Measurements from ENCODE around the gene CRY2.

CRY2 gene

GRCh38 chr11:45921561-45922424, 74.5 kb downstream of the CRY2 start:
- DNase-seq (ENCODE audit: insufficient read length, low spot score) (peak; percentile 76), FAIRE-seq (no peak)
- no peak for TF ChIP-seq CTCF (IDR thresholded peaks at IDR 0.05; ENCODE audit: insufficient read depth, missing control alignments)

- TF ChIP-seq CTCF (IDR thresholded peaks at IDR 0.05; ENCODE audit: insufficient read depth, missing control alignments), result no peak
- FAIRE-seq, result no peak
- peak; percentile 66 for DNase-seq (ENCODE audit: insufficient read length, low spot score)
These were observed 75.3 kb downstream of the CRY2 start, which contains the start of gene LARGE2 for GRCh38 chr11:45922425-45923082. LARGE2 (plus strand) TSS chr11:45922656; CDS start chr11:45922883, 227 bp downstream.

DNA sequence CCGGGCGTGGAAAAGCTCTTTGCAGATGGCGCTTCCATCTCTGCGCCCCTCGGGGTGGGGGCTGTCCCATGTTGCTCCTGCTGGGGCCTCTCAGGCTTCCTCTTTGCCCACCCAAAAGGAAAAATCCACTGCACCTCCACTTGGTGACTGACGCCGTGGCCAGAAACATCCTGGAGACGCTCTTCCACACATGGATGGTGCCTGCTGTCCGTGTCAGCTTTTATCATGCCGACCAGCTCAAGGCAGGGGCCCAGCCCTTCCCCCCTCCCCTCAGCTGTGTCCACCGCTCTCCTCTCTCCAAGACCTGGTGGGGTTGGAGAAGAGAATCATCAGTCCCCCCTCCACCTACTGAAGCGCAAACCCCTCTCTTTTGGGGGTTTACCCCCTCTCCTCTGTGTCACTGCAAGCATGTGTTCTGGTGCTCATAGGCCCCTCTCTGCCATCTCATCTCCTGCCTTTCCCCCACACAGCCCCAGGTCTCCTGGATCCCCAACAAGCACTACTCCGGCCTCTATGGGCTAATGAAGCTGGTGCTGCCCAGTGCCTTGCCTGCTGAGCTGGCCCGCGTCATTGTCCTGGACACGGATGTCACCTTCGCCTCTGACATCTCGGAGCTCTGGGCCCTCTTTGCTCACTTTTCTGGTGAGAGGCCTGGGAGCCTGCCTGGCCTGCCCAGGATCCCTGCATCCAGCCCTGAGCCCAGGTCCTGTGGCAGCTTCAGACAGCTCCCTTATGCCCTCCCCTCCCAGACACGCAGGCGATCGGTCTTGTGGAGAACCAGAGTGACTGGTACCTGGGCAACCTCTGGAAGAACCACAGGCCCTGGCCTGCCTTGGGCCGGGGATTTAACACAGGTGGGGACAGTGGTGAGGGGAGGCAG, 77.0 kb downstream of the CRY2 start:
- no peak for FAIRE-seq
- peak; percentile 19 for DNase-seq (ENCODE audit: insufficient read length, low spot score)
- TF ChIP-seq CTCF (IDR thresholded peaks at IDR 0.05; ENCODE audit: insufficient read depth, missing control alignments), result no peak

DNA sequence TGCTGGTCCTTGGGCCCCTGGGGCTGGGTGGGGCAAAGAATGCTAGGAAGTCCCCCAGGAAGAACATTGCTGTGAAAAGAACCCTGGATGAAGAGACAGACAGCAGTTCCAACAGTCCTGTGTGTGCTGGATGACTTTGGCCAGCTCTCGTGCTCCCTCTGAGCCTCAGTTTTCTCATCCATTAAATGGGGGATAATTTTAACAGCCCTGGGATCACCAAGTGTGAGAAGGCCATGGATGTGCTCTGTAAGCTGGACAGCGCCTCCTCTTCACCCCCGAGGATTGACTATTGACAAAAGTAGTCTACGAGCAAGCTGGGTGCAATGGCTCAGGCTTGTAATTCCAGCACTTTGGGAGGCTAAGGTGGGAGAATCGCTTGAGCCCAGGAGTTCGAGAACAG, 77.7 kb downstream of the CRY2 start:
- FAIRE-seq (no peak), DNase-seq (ENCODE audit: insufficient read length, low spot score) (peak; percentile 7)
- no peak for TF ChIP-seq CTCF (IDR thresholded peaks at IDR 0.05; ENCODE audit: insufficient read depth, missing control alignments)

- FAIRE-seq (no peak), DNase-seq (ENCODE audit: insufficient read length, low spot score) (no peak)
- TF ChIP-seq CTCF (IDR thresholded peaks at IDR 0.05; ENCODE audit: insufficient read depth, missing control alignments), result no peak
These were observed 78.3 kb downstream of the CRY2 start for GRCh38 chr11:45925550-45925949.

GRCh38 chr11:45926001-45926401, 78.7 kb downstream of the CRY2 start:
- no peak for FAIRE-seq
- no peak for TF ChIP-seq CTCF (IDR thresholded peaks at IDR 0.05; ENCODE audit: insufficient read depth, missing control alignments)
- peak; percentile 21 for DNase-seq (ENCODE audit: insufficient read length, low spot score)
